ENCODE measurements around the gene TMX2.
A peak's percentile ranks its signal among the peaks of the same experiment; 100 is the strongest.
"Not testable (repeated sequence)": the region's sequence is repeated elsewhere in the genome, so short reads cannot be mapped to it uniquely, and the experiment has no call there.

The TMX2 gene

GRCh38 chr11:57712256-57713150, at the start of gene TMX2:
Gene TMX2, plus strand, starts transcription at chr11:57712593. Its CDS starts 26 bp downstream, at chr11:57712619.
- DNase-seq: peak; percentile 97

GRCh38 chr11:57662893-57663292, 49.5 kb upstream of the TMX2 start:
- no peak for DNase-seq

- no peak for DNase-seq
Measured at GRCh38 chr11:57663975-57664374, 48.4 kb upstream of the TMX2 start.

GRCh38 chr11:57667117-57667735, 45.2 kb upstream of the TMX2 start:
- DNase-seq: peak; percentile 97

GRCh38 chr11:57667736-57668433, 44.5 kb upstream of the TMX2 start, which contains the start of gene ZDHHC5:
Gene ZDHHC5, plus strand, starts transcription at chr11:57668114. Its CDS starts 4,977 bp downstream, at chr11:57673091.
- DNase-seq: peak; percentile 97

GRCh38 chr11:57668434-57668782, 44.0 kb upstream of the TMX2 start:
- DNase-seq: no peak

GRCh38 chr11:57674251-57674650, 38.1 kb upstream of the TMX2 start:
- DNase-seq: no peak

- no peak for DNase-seq
Measured at GRCh38 chr11:57675176-57675941, 37.0 kb upstream of the TMX2 start.

- DNase-seq: no peak
Measured at GRCh38 chr11:57679396-57679795, 33.0 kb upstream of the TMX2 start.

GRCh38 chr11:57680552-57680874, 31.9 kb upstream of the TMX2 start:
- no peak for DNase-seq

- DNase-seq: no peak
Measured at GRCh38 chr11:57681168-57681567, 31.2 kb upstream of the TMX2 start.

GRCh38 chr11:57690474-57690873, 21.9 kb upstream of the TMX2 start:
- DNase-seq: not testable (repeated sequence)

- DNase-seq: no peak
Measured at GRCh38 chr11:57698843-57699365, 13.5 kb upstream of the TMX2 start.

GRCh38 chr11:57699813-57700212, 12.6 kb upstream of the TMX2 start:
- DNase-seq: no peak

- DNase-seq: no peak
Measured at GRCh38 chr11:57700425-57700824, 12.0 kb upstream of the TMX2 start.

- no peak for DNase-seq
Measured at GRCh38 chr11:57703341-57703740, 9.1 kb upstream of the TMX2 start.

GRCh38 chr11:57704932-57705331, 7.5 kb upstream of the TMX2 start:
- no peak for DNase-seq

GRCh38 chr11:57705432-57705831, 7.0 kb upstream of the TMX2 start:
- not testable (repeated sequence) for DNase-seq

GRCh38 chr11:57709802-57710367, 2.5 kb upstream of the TMX2 start:
- DNase-seq: no peak

GRCh38 chr11:57711414-57712255, 758 bp upstream of the TMX2 start, which contains the start of gene MED19:
Gene MED19, minus strand, starts transcription at chr11:57712215. Its CDS starts 36 bp downstream, at chr11:57712179.
- DNase-seq: peak; percentile 92

GRCh38 chr11:57713835-57714234, 1.4 kb downstream of the TMX2 start:
- DNase-seq: no peak

All from COR-L47 (cell line).